HS-27A (cell line): ENCODE measurements around the gene RAB24.

ENCODE experiments used
- DNase-seq: peaks from one replicate; pipeline ENCODE4 v3.0.0-alpha.2; 2012; ENCODE audit warnings: low read depth, missing footprints

Gene RAB24

GRCh38 chr5:177332896-177333260, 29.4 kb upstream of the RAB24 start:
- no peak for DNase-seq

DNA sequence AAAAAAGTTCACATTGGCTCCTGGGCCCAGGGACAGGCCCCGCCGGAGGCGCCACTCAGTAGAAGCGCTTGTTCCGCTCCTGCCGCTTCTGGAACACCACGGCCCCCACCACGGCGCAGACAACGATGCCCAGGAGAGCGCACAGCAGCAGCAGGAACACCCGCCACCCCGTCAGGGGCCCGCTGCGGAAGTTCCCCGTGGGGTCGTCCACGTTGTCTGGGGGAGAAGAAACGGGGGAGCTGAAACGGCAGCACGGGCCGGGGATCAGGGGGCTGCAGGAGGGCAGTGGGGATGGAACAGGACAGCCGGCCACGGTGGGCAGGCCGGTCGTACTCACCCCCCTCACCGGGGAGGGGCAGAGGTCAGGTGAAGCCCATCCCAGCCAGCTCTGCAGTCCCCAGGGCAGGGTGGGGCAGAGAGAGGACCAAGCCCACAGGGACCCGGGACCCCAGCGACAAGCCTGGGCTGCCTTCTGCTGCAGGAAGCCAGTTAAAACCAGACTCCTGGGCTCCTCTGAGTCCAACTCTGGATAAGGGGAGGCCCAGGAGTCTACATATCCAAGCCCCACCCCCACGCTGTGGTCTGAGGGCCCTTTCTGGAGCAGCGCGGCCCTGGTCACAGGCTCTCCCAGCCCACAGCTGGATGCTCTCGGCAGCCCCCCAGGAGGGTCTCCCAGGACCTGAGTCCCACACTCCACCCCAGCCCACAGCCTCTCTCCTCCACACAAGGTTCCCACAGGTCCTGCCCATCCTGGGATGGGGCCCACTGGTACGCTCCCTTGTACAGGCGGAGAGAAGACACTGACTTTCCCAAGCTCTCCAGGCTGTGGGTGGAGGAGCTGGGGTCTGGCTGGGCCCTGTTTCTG, 28.7 kb upstream of the RAB24 start:
- DNase-seq = no peak

- no peak for DNase-seq
These were observed 27.7 kb upstream of the RAB24 start for GRCh38 chr5:177330991-177331842.

GRCh38 chr5:177329883-177330282, 26.4 kb upstream of the RAB24 start:
- DNase-seq = no peak

GRCh38 chr5:177328545-177329231, 25.2 kb upstream of the RAB24 start:
- DNase-seq = no peak

DNA sequence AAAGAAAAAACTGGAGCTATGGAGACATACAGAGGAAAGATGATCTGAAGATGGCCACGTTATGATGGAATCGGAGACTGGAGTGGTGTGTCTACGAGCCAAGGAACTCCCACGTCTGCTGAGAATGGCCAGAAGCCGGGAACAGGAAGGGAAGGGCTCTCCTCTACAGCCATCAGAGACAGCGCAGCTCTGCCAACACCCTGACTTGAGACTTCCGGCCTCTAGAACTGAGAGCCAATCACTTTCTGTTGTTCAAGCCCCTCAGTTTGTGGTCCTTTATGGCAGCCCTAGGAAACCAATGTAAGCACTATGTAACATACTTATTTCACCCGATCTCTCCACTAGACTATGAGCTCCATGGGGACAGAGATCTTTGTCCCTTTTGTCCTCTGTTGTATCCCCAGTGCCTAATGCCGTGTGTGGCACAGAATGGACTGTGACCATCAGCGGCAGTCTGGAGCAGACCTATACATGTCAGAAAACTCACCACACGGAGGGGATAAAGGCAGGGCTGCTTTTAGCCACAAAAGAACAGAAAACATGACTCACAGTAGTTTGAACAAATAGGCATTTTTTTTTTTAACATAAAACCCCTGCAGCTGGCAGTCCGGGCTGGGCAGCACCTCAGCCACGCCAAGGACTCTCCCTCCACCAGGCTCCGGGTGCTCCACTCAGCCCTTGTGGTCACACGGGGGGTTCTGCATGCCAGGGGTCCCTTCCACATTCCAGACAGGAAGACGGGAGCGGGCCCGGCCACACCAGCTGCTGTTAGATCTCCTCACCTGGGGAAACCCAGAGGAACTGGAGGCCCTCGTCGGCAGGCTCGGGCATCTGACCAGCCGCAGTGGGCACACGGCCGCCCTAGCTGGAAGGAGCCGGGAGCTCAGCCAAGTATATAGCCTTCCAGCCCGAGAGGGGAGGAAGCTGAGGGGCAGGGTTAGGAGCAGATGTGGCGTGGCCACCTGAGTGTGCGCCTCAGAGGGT, 24.3 kb upstream of the RAB24 start:
- DNase-seq = no peak

DNA sequence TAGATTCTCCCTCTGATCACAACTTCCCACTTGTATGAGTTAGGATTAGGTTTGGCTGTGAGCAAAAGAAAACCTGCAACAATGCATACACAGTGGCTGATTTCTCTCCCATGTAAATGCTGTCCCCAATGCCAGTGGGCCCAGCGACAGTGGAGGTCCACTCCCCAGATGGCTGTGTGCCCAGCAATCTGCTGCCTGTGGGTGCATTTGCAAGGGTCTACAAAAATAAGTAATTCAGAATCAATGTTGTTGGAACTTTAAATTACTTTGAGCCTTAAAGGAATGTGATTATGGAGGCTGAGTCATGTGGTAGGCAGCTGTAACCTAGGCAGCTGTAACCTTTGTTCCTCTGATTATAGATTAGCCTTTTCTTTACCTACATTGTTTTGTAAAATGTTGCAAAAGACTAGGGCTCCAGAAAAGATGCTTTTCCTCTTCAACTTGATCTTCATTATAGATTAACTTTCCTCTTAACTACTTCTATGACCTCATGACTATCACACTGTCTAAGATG, 22.4 kb upstream of the RAB24 start:
- DNase-seq = no peak

DNA sequence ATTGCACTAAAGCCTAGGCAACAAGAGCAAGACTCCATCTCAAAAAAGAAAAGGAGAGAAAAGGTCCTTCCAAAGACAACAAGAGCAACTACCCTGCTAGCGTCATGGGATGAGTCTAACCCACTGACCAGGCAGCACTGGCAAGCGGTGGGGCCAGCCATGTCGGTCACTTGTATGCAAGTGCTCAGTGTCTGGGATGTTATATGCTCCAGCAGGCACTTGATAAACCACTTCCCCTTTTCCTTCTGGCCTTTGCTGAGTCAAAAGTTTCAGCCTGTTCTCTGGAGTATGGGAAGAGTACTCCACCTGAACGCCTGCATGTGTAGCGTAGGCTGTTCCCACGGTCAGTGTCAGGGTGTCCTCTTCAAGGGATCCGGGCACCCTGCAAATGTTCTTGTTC, 17.4 kb upstream of the RAB24 start:
- DNase-seq = no peak

DNA sequence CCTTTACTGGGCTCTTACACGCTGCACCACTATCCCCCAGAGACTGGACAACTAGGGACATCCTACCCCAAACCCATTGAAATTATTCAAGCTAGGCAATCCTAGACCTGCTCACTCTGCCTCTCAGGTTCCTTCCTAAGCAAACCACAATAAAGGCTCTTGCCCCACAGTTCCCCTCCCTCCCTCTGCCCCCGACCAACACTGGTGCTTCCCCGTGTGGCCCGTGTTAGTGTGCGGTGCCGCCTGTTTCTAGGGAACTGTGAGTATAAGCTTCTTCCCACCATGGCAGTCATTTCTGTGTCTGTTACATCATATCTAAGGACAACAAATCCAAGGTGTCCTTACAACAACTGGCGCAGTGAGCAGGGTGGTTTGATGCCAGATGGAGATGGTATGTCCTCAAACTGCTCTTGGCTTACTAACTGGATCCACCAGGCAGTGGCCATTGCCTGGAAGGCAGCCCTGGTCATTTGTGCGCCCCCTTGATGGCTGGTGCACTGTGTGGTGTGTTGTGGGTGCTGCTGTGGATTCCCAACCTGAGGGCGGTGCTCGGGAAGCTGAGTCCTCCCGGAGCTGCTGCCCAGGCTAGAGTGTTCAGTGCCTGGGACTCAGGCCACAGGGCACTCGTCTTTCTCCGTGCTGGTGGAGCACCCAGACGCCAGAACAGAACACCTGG, 16.5 kb upstream of the RAB24 start:
- DNase-seq = no peak

DNA sequence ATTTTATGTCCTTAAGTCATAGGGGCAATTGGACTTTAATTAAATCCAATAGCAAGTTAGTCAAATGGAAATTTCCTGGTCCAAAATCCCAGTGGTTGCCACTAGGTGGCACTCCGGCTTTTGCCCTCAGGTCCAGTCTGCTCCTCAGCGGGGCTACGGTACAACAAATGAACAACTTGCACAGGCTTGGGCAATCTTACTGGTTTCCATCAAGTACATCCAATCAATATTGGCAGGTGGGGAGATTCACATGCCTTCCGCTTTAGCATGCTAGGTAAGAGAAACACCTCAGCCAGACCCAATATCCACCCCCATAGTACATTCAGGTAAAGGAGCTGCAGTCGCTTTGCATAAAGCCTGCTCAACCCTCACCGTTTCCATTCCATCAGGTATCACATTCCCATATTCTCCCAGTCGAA, 14.4 kb upstream of the RAB24 start:
- no peak for DNase-seq

- no peak for DNase-seq
These were observed 12.5 kb upstream of the RAB24 start for GRCh38 chr5:177316005-177316404.

GRCh38 chr5:177315411-177315810, 11.9 kb upstream of the RAB24 start:
- no peak for DNase-seq

- no peak for DNase-seq
These were observed 11.1 kb upstream of the RAB24 start for GRCh38 chr5:177314376-177315342.

DNA sequence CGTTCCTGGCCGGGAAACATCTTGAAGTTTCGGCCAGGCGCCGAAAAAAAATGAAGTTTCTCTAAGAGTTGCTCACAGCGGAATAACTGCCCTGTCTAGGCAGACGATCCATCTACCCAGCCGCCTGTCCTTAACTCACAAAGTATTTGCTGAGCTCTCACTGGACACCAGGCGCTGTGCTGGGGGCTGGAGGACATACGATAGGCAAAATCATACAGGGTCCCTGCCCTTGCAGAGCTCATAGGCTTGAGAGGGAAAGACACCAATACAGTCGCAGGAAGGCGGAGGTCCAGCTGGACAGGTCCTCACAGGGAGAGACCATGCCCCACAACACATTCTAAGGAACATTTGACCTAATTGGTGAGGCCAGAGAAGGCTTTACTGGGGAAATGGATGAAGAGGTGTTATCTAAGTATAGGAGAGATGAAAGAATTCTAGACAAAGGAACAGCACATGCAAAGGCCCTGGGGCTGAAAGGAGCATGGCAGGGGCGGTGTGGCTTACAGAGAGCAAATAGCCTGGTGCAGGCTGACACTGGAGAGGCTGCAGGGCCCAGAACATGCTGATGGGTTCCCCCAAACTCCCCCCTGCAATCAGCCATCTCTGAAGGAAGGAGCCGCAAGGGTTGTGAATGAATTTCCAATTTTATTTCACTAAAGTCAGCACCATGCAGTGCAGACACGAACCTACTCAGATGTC, 10.2 kb upstream of the RAB24 start:
- DNase-seq = no peak

GRCh38 chr5:177312649-177313181, 9.2 kb upstream of the RAB24 start:
- DNase-seq = no peak

DNA sequence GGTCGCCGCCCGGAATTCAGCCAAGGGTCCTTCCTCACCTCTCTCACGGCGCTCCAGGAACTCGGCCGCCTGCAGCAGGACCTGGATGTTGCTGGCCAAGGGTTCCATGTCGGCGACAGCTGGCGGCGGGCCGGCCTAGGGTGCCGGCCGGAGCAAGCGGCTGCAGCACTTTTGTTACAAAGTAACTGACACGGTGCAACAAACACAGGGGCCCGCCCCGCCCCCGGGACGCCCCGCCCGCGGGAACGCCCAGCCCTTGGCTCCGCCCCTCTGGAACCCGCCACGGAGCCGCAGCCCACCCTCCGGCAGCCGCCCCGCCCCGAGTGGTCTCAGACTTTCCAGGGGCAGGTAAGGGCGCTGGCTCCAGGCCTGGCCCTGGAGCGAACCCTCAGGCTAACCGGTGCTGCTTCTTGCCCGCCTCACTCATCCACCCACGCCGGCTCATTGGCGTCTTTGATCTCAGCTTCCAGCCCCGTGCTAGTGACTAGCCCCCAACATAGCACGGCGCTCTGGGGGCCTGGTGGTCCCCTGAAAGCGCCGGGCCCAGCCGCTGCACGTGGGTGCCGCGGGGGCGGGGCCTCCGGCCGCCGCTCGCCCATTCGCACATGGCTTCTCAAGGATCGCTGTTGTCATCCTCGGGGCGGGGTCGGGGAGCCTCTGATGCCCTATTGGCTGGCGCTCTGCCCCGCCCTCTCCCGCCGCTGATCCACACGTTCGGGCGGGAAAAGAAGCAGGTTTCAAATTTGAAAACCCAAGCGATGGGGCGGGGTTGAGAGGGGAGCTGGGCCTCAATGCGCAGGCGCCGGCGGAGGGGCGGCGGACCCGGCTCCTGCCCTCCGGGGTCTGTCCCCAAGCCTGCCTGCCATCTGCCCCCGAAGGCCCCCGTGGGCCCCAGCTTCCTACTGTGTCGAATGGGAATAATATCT, 8.5 kb upstream of the RAB24 start, which contains the start of gene MXD3:
TSS of gene MXD3 (minus strand) at position 176 of the 926 bp plus-strand sequence. CDS start at position 108, 68 bp downstream.
- peak; percentile 62 for DNase-seq

DNA sequence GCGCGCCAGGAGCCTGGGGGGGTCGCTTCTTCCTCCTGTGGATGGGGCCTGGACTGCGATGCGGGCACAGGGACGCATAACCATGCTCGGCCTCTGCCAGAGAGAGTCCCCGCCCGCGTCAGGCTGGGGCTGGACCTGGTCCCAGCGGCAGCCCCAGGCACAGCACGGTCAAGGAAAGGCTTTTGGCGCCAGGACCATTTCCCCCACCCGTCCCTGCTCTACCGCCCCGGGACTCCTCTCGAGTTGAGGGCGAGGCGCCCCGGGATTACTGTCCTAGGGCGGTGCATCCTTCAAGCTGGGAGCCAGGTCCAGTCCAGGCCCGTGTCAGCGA, 7.8 kb upstream of the RAB24 start:
- no peak for DNase-seq
